ENCODE measurements around the gene OPTC.

Gene OPTC

GRCh38 chr1:203536980-203537455 is 43.1 kb downstream of the OPTC start:
- DNase-seq (no peak), ATAC-seq (no peak)

- ATAC-seq (no peak), DNase-seq (no peak)
These were observed 44.0 kb downstream of the OPTC start for GRCh38 chr1:203537806-203538464.

- ATAC-seq (no peak), DNase-seq (no peak)
These were observed 44.8 kb downstream of the OPTC start for GRCh38 chr1:203538726-203539125.

GRCh38 chr1:203539831-203540546 is 46.0 kb downstream of the OPTC start:
- no peak for ATAC-seq
- no peak for DNase-seq

GRCh38 chr1:203544485-203544884 is 50.5 kb downstream of the OPTC start:
- DNase-seq, result no peak

GRCh38 chr1:203544978-203545816 is 51.2 kb downstream of the OPTC start:
- ATAC-seq (no peak), DNase-seq (no peak)

More at GRCh38 chr1:203544485-203544884, 50.5 kb downstream of the OPTC start:
- no peak for ATAC-seq

GRCh38 chr1:203546274-203546673 is 52.3 kb downstream of the OPTC start:
- no peak for ATAC-seq

GRCh38 chr1:203547147-203547546 is 53.2 kb downstream of the OPTC start:
- no peak for DNase-seq
- no peak for ATAC-seq

More at GRCh38 chr1:203546274-203546673, 52.3 kb downstream of the OPTC start:
- DNase-seq, result no peak

GRCh38 chr1:203547771-203548421 is 53.9 kb downstream of the OPTC start:
- DNase-seq (no peak), ATAC-seq (no peak)

GRCh38 chr1:203548892-203549291 is 54.9 kb downstream of the OPTC start:
- ATAC-seq (no peak), DNase-seq (no peak)

GRCh38 chr1:203549309-203549708 is 55.4 kb downstream of the OPTC start:
- DNase-seq (no peak), ATAC-seq (no peak)

- ATAC-seq (no peak), DNase-seq (no peak)
These were observed 56.9 kb downstream of the OPTC start for GRCh38 chr1:203550846-203551245.

- no peak for ATAC-seq
These were observed 57.6 kb downstream of the OPTC start for GRCh38 chr1:203551550-203551949.

GRCh38 chr1:203553496-203553895 is 59.5 kb downstream of the OPTC start:
- DNase-seq (no peak), ATAC-seq (no peak)

More at GRCh38 chr1:203551550-203551949, 57.6 kb downstream of the OPTC start:
- DNase-seq, result no peak

- no peak for ATAC-seq
These were observed 60.1 kb downstream of the OPTC start for GRCh38 chr1:203554071-203554470.

GRCh38 chr1:203555076-203555475 is 61.1 kb downstream of the OPTC start:
- DNase-seq (no peak), ATAC-seq (no peak)

More at GRCh38 chr1:203554071-203554470, 60.1 kb downstream of the OPTC start:
- no peak for DNase-seq

GRCh38 chr1:203555511-203556046 is 61.6 kb downstream of the OPTC start:
- DNase-seq (no peak), ATAC-seq (no peak)

- DNase-seq (peak; percentile 8), ATAC-seq (peak; percentile 46)
These were observed 62.3 kb downstream of the OPTC start for GRCh38 chr1:203556047-203556851.

GRCh38 chr1:203557390-203557789 is 63.4 kb downstream of the OPTC start:
- ATAC-seq (no peak), DNase-seq (no peak)

- ATAC-seq, result no peak
- DNase-seq, result no peak
These were observed 64.3 kb downstream of the OPTC start for GRCh38 chr1:203558064-203558760.
